ENCODE measurements around the gene KIAA1217.

KIAA1217 gene, protein sequence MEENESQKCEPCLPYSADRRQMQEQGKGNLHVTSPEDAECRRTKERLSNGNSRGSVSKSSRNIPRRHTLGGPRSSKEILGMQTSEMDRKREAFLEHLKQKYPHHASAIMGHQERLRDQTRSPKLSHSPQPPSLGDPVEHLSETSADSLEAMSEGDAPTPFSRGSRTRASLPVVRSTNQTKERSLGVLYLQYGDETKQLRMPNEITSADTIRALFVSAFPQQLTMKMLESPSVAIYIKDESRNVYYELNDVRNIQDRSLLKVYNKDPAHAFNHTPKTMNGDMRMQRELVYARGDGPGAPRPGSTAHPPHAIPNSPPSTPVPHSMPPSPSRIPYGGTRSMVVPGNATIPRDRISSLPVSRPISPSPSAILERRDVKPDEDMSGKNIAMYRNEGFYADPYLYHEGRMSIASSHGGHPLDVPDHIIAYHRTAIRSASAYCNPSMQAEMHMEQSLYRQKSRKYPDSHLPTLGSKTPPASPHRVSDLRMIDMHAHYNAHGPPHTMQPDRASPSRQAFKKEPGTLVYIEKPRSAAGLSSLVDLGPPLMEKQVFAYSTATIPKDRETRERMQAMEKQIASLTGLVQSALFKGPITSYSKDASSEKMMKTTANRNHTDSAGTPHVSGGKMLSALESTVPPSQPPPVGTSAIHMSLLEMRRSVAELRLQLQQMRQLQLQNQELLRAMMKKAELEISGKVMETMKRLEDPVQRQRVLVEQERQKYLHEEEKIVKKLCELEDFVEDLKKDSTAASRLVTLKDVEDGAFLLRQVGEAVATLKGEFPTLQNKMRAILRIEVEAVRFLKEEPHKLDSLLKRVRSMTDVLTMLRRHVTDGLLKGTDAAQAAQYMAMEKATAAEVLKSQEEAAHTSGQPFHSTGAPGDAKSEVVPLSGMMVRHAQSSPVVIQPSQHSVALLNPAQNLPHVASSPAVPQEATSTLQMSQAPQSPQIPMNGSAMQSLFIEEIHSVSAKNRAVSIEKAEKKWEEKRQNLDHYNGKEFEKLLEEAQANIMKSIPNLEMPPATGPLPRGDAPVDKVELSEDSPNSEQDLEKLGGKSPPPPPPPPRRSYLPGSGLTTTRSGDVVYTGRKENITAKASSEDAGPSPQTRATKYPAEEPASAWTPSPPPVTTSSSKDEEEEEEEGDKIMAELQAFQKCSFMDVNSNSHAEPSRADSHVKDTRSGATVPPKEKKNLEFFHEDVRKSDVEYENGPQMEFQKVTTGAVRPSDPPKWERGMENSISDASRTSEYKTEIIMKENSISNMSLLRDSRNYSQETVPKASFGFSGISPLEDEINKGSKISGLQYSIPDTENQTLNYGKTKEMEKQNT (N-terminal part only)

GRCh38 chr10:24208661-24209431 lies at the start of gene KIAA1217:
Gene KIAA1217 (plus strand): TSS chr10:24209138. CDS start chr10:24209194, 56 bp downstream.
- no peaks in the 10 kb centered on the region for H4K20me1 ChIP-seq
- peak within 1 kb of the TSS in 10 of 11 experiments; percentile 38 to 77 (median 68); a peak in 20 of 22 replicates for H3K27ac ChIP-seq
- peak within 1 kb of the TSS; percentile 54 to 82 (median 75); a peak in 21 of 22 replicates for H3K9ac ChIP-seq
- H3K36me3 ChIP-seq: no peaks in the 10 kb centered on the region
- peak within 1 kb of the TSS; percentile 41 to 69 (median 60) for H3K4me3 ChIP-seq
- H3K4me1 ChIP-seq: peaks cover 35 to 53% (median 43%) of the 10 kb centered on the region in 10 experiments
- no peaks in the 10 kb centered on the region for H3K9me3 ChIP-seq (replicated peaks in 1 of 11)
- TF ChIP-seq Cebpa-rat (IDR thresholded peaks at IDR 0.05): no peak
- peak within 1 kb of the TSS; percentile 77 to 97 (median 89) for H3K4me2 ChIP-seq
- H3K27me3 ChIP-seq: no peaks in the 10 kb centered on the region; a peak in 1 of 22 replicates

DNA sequence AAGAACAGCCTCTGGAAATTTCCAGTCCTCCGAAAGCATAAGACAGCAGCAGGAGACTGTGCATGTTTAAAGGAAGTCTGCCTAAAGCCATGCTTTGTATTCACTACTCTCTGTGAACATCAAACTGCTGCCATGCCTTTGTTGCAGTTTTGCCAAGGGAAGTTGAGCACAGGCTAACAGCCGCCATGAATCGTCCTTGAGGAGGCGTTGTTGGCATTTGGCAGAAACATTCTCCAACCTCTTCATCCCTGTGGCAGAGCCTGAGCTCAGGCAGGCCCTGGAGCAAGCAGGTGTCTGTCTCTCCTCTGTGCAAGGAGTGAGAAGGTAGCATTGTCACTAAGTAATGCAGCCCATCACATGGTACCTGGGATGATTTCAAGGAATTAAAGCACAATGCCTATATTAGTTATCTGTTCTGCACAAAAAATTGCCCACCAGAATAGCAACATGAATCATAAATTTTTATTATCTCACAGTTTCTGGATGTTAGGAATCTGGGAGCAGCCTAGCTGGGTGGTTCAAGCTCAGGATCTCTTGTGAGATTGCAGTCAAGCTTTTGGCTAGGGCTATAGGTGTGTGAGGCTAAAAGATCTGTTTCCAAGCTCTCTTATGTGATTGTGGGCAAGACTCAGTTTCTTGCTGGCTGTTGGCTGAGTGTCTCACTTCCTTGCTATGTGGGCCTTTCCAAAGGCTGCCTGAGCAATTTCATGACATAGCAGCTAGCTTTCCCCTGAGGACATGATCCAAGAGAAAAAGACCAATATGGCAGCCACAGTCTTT lies 46.5 kb upstream of the KIAA1217 start:
- no peak overlapping the region for H3K4me2 ChIP-seq
- no peaks in the 10 kb centered on the region for H4K20me1 ChIP-seq
- H3K27ac ChIP-seq: no peak overlapping the region
- no peaks in the 10 kb centered on the region for H3K4me1 ChIP-seq
- H3K9me3 ChIP-seq (replicated peaks in 1 of 11): peaks cover 10 to 19% (median 12%) of the 10 kb centered on the region in 11 experiments
- no peaks in the 10 kb centered on the region for H3K36me3 ChIP-seq
- TF ChIP-seq Cebpa-rat (IDR thresholded peaks at IDR 0.05): no peak
- no peak overlapping the region for H3K4me3 ChIP-seq
- H3K27me3 ChIP-seq: no peaks in the 10 kb centered on the region
- H3K9ac ChIP-seq: no peak overlapping the region

DNA sequence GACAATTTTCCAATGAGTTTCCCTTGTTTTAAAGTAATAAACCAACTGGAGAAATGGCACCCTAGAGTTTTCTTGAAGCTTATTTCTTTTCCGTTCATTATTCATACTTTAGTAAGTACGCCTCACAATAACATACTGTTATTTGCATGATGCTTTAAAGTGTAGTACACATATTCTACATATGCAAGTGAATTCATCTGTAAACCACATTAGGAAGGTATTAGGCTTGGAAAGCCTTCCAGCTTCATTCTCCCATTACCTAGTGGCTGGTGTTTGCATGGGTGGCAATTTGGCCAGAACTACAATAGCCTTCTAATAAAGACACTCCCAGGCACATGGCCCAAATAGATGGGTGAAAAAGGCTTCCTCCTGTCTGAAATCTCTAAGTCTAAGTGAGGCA lies 45.5 kb upstream of the KIAA1217 start:
- Histone ChIP-seq H3K9me3 (replicated peaks in 1 of 11) (peaks cover 0 to 8% (median 1%) of the 10 kb centered on the region in 11 experiments; a peak in 13 of 22 replicates), H3K36me3 (no peaks in the 10 kb centered on the region), H3K9ac (no peak overlapping the region), H3K27me3 (no peaks in the 10 kb centered on the region), H3K4me2 (no peak overlapping the region), H4K20me1 (no peaks in the 10 kb centered on the region), H3K27ac (no peak overlapping the region), H3K4me3 (no peak overlapping the region), H3K4me1 (no peaks in the 10 kb centered on the region)
- no peak for TF ChIP-seq Cebpa-rat (IDR thresholded peaks at IDR 0.05)

- TF ChIP-seq Cebpa-rat (IDR thresholded peaks at IDR 0.05): no peak
- H4K20me1 ChIP-seq: no peaks in the 10 kb centered on the region
- H3K4me2 ChIP-seq: no peak overlapping the region
- no peak overlapping the region for H3K9ac ChIP-seq
- H3K27me3 ChIP-seq: no peaks in the 10 kb centered on the region
- no peaks in the 10 kb centered on the region for H3K4me1 ChIP-seq
- no peaks in the 10 kb centered on the region for H3K36me3 ChIP-seq
- H3K9me3 ChIP-seq (replicated peaks in 1 of 11): peaks cover 0 to 10% (median 0%) of the 10 kb centered on the region in 11 experiments; a peak in 1 of 22 replicates
- no peak overlapping the region for H3K4me3 ChIP-seq
- H3K27ac ChIP-seq: no peak overlapping the region
Observed at GRCh38 chr10:24168258-24169170, 40.4 kb upstream of the KIAA1217 start.

- TF ChIP-seq Cebpa-rat (IDR thresholded peaks at IDR 0.05): no peak
- Histone ChIP-seq H3K9me3 (replicated peaks in 1 of 11) (peaks cover 0 to 7% (median 0%) of the 10 kb centered on the region in 11 experiments; a peak in 1 of 22 replicates), H3K27me3 (no peaks in the 10 kb centered on the region)
Observed at GRCh38 chr10:24170199-24170598, 38.7 kb upstream of the KIAA1217 start.

DNA sequence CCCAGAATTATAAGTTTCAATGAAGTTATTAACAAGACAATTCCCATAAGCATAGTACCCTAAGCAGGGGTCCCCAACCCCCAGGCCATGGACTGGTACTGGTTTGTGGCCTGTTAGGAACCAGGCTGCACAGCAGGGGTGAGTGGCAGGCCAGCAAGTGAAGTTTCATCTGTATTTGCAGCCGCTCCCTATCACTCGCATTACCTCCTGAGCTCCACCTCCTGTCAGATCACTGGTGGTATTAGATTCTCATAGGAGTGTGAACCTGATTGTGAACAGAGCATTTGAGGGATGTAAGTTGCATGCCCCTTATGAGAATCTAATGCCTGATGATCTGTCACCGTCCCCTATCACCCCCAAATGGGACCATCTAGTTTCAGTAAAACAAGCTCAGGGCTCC lies 36.0 kb upstream of the KIAA1217 start:
- Histone ChIP-seq H3K27ac (no peak overlapping the region), H3K4me1 (no peaks in the 10 kb centered on the region), H4K20me1 (no peaks in the 10 kb centered on the region), H3K9ac (no peak overlapping the region), H3K4me3 (no peak overlapping the region), H3K4me2 (no peak overlapping the region), H3K27me3 (no peaks in the 10 kb centered on the region), H3K36me3 (no peaks in the 10 kb centered on the region), H3K9me3 (replicated peaks in 1 of 11) (peaks cover 14 to 21% (median 17%) of the 10 kb centered on the region in 11 experiments)
- TF ChIP-seq Cebpa-rat (IDR thresholded peaks at IDR 0.05): no peak

More at GRCh38 chr10:24170199-24170598, 38.7 kb upstream of the KIAA1217 start:
- no peaks in the 10 kb centered on the region for H4K20me1 ChIP-seq
- no peak overlapping the region for H3K27ac ChIP-seq
- no peak overlapping the region for H3K4me2 ChIP-seq
- H3K4me3 ChIP-seq: no peak overlapping the region
- no peaks in the 10 kb centered on the region for H3K4me1 ChIP-seq
- H3K36me3 ChIP-seq: no peaks in the 10 kb centered on the region
- H3K9ac ChIP-seq: no peak overlapping the region

DNA sequence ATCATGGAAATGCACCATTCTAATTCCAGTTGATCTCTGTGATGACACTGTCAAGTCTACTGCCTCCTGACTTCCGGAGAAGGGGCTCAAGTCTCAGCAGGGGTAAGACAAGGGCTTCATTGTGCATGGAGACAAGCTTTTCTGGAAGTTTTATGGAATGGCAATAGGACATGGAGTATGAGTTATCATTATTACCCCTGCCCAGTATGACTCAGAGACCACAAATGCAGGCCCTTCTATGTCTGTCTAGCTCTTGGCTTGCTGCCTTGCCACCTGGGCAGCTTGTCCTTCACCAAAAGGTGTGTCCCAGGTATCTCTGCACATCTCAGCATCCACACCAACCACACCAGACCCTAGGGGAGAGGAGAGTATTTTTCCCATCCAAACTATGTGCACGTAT lies 34.9 kb upstream of the KIAA1217 start:
- H3K27ac ChIP-seq: no peak overlapping the region
- no peak for TF ChIP-seq Cebpa-rat (IDR thresholded peaks at IDR 0.05)
- no peak overlapping the region for H3K4me2 ChIP-seq
- H4K20me1 ChIP-seq: no peaks in the 10 kb centered on the region
- H3K36me3 ChIP-seq: no peaks in the 10 kb centered on the region
- no peak overlapping the region for H3K9ac ChIP-seq
- H3K4me3 ChIP-seq: no peak overlapping the region
- H3K4me1 ChIP-seq: no peaks in the 10 kb centered on the region
- peaks cover 21 to 26% (median 23%) of the 10 kb centered on the region in 11 experiments for H3K9me3 ChIP-seq (replicated peaks in 1 of 11)
- H3K27me3 ChIP-seq: no peaks in the 10 kb centered on the region
